A673 (cell line): ENCODE measurements around the gene NREP. TPM values are rescaled to one million over a fixed set of nuclear protein-coding genes. Genes with fewer than 3 reads are reported as not detected.

ENCODE experiments used
- BruUV-seq: library from RNA; stranded (reverse); fragments of 400-500 nt; replicated peaks from 2 replicates; lab custom pipeline; 2021; lab: Mats Ljungman, UMichigan
- CTCF ChIA-PET: fragments of 300-600 bp; sonication (Branson Sonifier 250); formaldehyde crosslinking; loops from one replicate; lab custom pipeline; 2022; ENCODE audit warnings: antibody characterized with exemption; lab: Charles Lee
- POLR2A ChIA-PET: fragments of 300-600 bp; sonication (Branson Sonifier 250); formaldehyde crosslinking; loops from one replicate; lab custom pipeline; 2022; ENCODE audit warnings: antibody characterized with exemption; ENCODE audit not compliant: low non-redundant PET; lab: Charles Lee
- DNase-seq: peaks from one replicate; pipeline ENCODE4 v3.0.0-alpha.2; 2015; ENCODE audit warnings: low spot score
- H3K27ac ChIP-seq: fragments of 200-600 bp; sonication (generic); 2 replicates; pipeline ENCODE4 v1.5.1; 2016; ENCODE audit warnings: mixed run types, low read depth, mild to moderate bottlenecking, mixed read lengths, antibody characterized with exemption, low read length; ENCODE audit not compliant: poor library complexity, severe bottlenecking
- H3K27me3 ChIP-seq: fragments of 200-600 bp; sonication (generic); replicated peaks from 2 replicates; pipeline ENCODE4 v1.6.1; 2017; ENCODE audit warnings: mixed run types, low read depth, mild to moderate bottlenecking, mixed read lengths, antibody characterized with exemption, low read length; ENCODE audit not compliant: insufficient read depth, poor library complexity
- H3K36me3 ChIP-seq: fragments of 200-600 bp; sonication (generic); 2 replicates; pipeline ENCODE4 v1.6.1; 2016; ENCODE audit warnings: mixed run types, mild to moderate bottlenecking, mixed read lengths, antibody characterized with exemption, low read length; ENCODE audit not compliant: insufficient read depth, poor library complexity, severe bottlenecking
- H3K4me1 ChIP-seq: fragments of 200-600 bp; sonication (generic); 2 replicates; pipeline ENCODE4 v1.6.1; 2017; ENCODE audit warnings: mixed run types, mild to moderate bottlenecking, mixed read lengths, antibody characterized with exemption, low read length; ENCODE audit not compliant: insufficient read depth, poor library complexity, severe bottlenecking
- H3K4me3 ChIP-seq: fragments of 200-600 bp; sonication (generic); 2 replicates; pipeline ENCODE4 v1.5.1; 2016; ENCODE audit warnings: low read depth, mixed run types, mild to moderate bottlenecking, mixed read lengths, low read length; ENCODE audit not compliant: poor library complexity, severe bottlenecking
- H3K9me3 ChIP-seq: fragments of 200-600 bp; sonication (generic); 2 replicates; pipeline ENCODE4 v1.6.1; 2016; ENCODE audit warnings: mixed run types, low read depth, mild to moderate bottlenecking, mixed read lengths, antibody characterized with exemption, low read length; ENCODE audit not compliant: poor library complexity, severe bottlenecking
- EZH2 ChIP-seq: fragments of 200-600 bp; sonication (generic); IDR thresholded peaks from 2 replicates; pipeline ENCODE4 v1.6.1; 2017; ENCODE audit warnings: borderline replicate concordance, low read depth, mild to moderate bottlenecking, mixed read lengths, antibody characterized with exemption, low read length; ENCODE audit not compliant: poor library complexity, severe bottlenecking
- intact Hi-C: fragments of 100-400 bp; cut with micrococcal nuclease; formaldehyde crosslinking; loops from one replicate; pipeline ENCODE4 v1.10.0; 2022; ENCODE audit not compliant: unreplicated experiment
- total RNA-seq: library from RNA; stranded (reverse); gene quantifications from 2 replicates; pipeline ENCODE4 v1.2.3, GENCODE V29; 2021
- TF ChIP-seq, protein P1 (sequence below): fragments of 300-800, 200-600 bp; sonication (generic); conservative IDR thresholded peaks from 2 replicates; pipeline ENCODE4 v1.5.1; 2017; ENCODE audit warnings: low read depth, mild to moderate bottlenecking, antibody characterized with exemption, low read length, moderate library complexity, mixed read lengths

The NREP gene
- total RNA-seq, 1 experiment from 2014 or later, result 31.0 TPM

DNA sequence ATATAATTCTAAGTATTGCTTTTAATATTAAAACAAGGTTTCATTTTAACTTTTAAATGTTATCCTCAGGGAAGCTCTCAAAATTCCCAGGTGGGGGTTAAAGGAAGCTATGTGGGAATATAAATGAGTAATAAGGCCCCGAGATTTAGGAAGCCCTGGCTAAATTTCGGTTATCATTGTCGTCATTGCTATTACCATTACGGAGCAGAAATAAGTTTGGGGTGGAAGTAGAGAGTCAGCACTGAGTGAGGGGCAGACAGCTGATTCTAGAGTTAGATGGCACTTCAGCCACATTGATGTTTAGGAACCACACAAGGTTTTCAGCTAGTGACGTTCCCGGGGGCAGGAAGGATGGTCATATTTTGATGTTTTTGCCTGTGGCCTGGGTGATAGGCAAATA, 74.9 kb downstream of the NREP start:
- Histone ChIP-seq H3K9me3 (no peaks in the 10 kb centered on the region), H3K27ac (no peak overlapping the region), H3K4me3 (no peak overlapping the region), H3K27me3 (no peaks in the 10 kb centered on the region), H3K36me3 (no peaks in the 10 kb centered on the region), H3K4me1 (no peaks in the 10 kb centered on the region)
- DNase-seq, result no peak
- BruUV-seq, result no TSS peak
- TF ChIP-seq, protein P1, sequence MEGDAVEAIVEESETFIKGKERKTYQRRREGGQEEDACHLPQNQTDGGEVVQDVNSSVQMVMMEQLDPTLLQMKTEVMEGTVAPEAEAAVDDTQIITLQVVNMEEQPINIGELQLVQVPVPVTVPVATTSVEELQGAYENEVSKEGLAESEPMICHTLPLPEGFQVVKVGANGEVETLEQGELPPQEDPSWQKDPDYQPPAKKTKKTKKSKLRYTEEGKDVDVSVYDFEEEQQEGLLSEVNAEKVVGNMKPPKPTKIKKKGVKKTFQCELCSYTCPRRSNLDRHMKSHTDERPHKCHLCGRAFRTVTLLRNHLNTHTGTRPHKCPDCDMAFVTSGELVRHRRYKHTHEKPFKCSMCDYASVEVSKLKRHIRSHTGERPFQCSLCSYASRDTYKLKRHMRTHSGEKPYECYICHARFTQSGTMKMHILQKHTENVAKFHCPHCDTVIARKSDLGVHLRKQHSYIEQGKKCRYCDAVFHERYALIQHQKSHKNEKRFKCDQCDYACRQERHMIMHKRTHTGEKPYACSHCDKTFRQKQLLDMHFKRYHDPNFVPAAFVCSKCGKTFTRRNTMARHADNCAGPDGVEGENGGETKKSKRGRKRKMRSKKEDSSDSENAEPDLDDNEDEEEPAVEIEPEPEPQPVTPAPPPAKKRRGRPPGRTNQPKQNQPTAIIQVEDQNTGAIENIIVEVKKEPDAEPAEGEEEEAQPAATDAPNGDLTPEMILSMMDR, result no peak
- no peak for TF ChIP-seq EZH2
- intact Hi-C loops, result loop anchor here (10.0 kb wide), 1 partner anchor 463 kb away; no protein-coding TSS in a partner anchor
- ChIA-PET POLR2A (no interaction called here), CTCF (no interaction called here)

- TF ChIP-seq EZH2, result no peak
- TF ChIP-seq, protein P1, result no peak
- Histone ChIP-seq H3K4me1 (no peaks in the 10 kb centered on the region), H3K36me3 (no peaks in the 10 kb centered on the region), H3K27ac (no peak overlapping the region), H3K9me3 (no peaks in the 10 kb centered on the region), H3K27me3 (no peaks in the 10 kb centered on the region), H3K4me3 (no peak overlapping the region)
- CTCF ChIA-PET, result no interaction called here
- intact Hi-C loops, result loop anchor here (10.0 kb wide), 1 partner anchor 463 kb away; no protein-coding TSS in a partner anchor
- no peak for DNase-seq
- POLR2A ChIA-PET, result no interaction called here
- BruUV-seq, result no TSS peak
These were observed 75.4 kb downstream of the NREP start for GRCh38 chr5:111681414-111682120.

- TF ChIP-seq EZH2, result no peak
- TF ChIP-seq, protein P1, result no peak
- ChIA-PET CTCF (no interaction called here), POLR2A (no interaction called here)
- Histone ChIP-seq H3K4me1 (no peaks in the 10 kb centered on the region), H3K27me3 (no peaks in the 10 kb centered on the region), H3K27ac (no peak overlapping the region), H3K36me3 (no peaks in the 10 kb centered on the region), H3K4me3 (no peak overlapping the region), H3K9me3 (no peaks in the 10 kb centered on the region)
- peak; percentile 14 for DNase-seq
- intact Hi-C loops, result loop anchor here (10.0 kb wide), 1 partner anchor 464 kb away; no protein-coding TSS in a partner anchor
- BruUV-seq, result no TSS peak
These were observed 76.1 kb downstream of the NREP start for GRCh38 chr5:111680737-111681413.
